Lower leg skin (tissue), 3 donors: ENCODE measurements around the gene MAD1L1.

Experiments used
- POLR2A ChIP-seq, 2 donors: fragments of 450-650 bp; IDR thresholded peaks; one replicate each; pipeline ENCODE4 v1.6.1; 2016 to 2017; ENCODE audit warnings: antibody characterized with exemption in 2 of 2, mild to moderate bottlenecking in 1 of 2, moderate library complexity in 1 of 2
- TF ChIP-seq, protein P1 (sequence below), 3 donors: fragments of 450-650 bp; IDR thresholded peaks; one replicate each; pipeline ENCODE4 v1.5.1; 2016; ENCODE audit warnings: antibody characterized with exemption in 3 of 3, mild to moderate bottlenecking in 3 of 3, moderate library complexity in 2 of 3

- TF ChIP-seq, protein P1, sequence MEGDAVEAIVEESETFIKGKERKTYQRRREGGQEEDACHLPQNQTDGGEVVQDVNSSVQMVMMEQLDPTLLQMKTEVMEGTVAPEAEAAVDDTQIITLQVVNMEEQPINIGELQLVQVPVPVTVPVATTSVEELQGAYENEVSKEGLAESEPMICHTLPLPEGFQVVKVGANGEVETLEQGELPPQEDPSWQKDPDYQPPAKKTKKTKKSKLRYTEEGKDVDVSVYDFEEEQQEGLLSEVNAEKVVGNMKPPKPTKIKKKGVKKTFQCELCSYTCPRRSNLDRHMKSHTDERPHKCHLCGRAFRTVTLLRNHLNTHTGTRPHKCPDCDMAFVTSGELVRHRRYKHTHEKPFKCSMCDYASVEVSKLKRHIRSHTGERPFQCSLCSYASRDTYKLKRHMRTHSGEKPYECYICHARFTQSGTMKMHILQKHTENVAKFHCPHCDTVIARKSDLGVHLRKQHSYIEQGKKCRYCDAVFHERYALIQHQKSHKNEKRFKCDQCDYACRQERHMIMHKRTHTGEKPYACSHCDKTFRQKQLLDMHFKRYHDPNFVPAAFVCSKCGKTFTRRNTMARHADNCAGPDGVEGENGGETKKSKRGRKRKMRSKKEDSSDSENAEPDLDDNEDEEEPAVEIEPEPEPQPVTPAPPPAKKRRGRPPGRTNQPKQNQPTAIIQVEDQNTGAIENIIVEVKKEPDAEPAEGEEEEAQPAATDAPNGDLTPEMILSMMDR (IDR thresholded peaks at IDR 0.05), result no peak
- no peak for TF ChIP-seq POLR2A (IDR thresholded peaks at IDR 0.05)
Measured at GRCh38 chr7:2123916-2124315, 108.8 kb downstream of the MAD1L1 start.
